ENCODE results near the gene DNAJC15.

The DNAJC15 gene

GRCh38 chr13:42992764-42993122, 30.6 kb upstream of the DNAJC15 start:
- DNase-seq: no peak
- TF ChIP-seq GATA1 (IDR thresholded peaks at IDR 0.05; ENCODE audit: low read depth, low read length) (no peak), POLR2A (IDR thresholded peaks at IDR 0.05; ENCODE audit: low read length) (no peak)

DNA sequence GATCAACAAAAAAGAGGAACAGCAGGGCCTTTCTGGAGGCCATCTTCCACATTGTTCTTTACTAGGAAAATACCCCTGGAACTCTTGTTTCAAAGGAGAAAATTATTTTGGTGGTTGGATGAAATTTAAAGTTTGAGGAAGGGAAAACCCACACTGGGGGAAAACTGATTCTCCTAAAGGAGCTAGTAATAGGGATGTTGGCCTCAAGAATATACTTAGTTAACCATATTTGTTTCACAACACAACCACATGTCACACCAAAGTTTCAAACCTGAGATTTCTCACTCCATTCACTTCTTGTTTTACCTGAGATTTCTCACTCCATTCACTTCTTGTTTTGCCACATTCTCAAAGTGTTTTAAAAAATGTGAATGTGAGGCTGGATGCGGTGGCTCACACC, 28.5 kb upstream of the DNAJC15 start:
- no peak for TF ChIP-seq GATA1 (IDR thresholded peaks at IDR 0.05; ENCODE audit: low read depth, low read length)
- TF ChIP-seq POLR2A (IDR thresholded peaks at IDR 0.05; ENCODE audit: low read length): no peak
- DNase-seq: no peak

- no peak for TF ChIP-seq POLR2A (IDR thresholded peaks at IDR 0.05; ENCODE audit: low read length)
- TF ChIP-seq GATA1 (IDR thresholded peaks at IDR 0.05; ENCODE audit: low read depth, low read length): no peak
- no peak for DNase-seq
These were observed 26.8 kb upstream of the DNAJC15 start for GRCh38 chr13:42996584-42996983.

- no peak for DNase-seq
- TF ChIP-seq POLR2A (IDR thresholded peaks at IDR 0.05; ENCODE audit: low read length): no peak
- TF ChIP-seq GATA1 (IDR thresholded peaks at IDR 0.05; ENCODE audit: low read depth, low read length): no peak
These were observed 26.0 kb upstream of the DNAJC15 start for GRCh38 chr13:42997381-42997780.

DNA sequence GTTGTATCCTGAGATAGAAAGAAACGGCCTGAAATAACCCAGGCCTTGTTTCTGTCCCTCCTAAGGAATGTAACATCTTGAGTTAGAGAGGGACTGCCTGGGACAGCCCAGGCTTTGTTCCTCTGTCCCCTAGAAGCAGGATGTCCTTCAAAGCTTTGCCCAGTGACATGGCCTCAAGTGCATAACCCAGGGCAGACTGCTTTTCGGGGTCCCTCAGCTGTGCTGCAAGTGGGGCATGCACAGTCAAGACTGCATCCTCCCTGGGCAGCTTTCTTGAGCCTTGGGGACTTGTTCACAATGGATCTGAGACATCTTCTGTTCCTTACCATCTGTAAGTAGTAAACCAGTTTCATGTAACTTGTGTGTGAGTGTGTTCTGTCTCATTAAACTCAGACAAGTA, 23.9 kb upstream of the DNAJC15 start:
- DNase-seq: no peak
- TF ChIP-seq GATA1 (IDR thresholded peaks at IDR 0.05; ENCODE audit: low read depth, low read length): no peak
- TF ChIP-seq POLR2A (IDR thresholded peaks at IDR 0.05; ENCODE audit: low read length): no peak

- no peak for DNase-seq
- TF ChIP-seq POLR2A (IDR thresholded peaks at IDR 0.05; ENCODE audit: low read length) (no peak), GATA1 (IDR thresholded peaks at IDR 0.05; ENCODE audit: low read depth, low read length) (no peak)
These were observed 22.7 kb upstream of the DNAJC15 start for GRCh38 chr13:43000676-43001075.

DNA sequence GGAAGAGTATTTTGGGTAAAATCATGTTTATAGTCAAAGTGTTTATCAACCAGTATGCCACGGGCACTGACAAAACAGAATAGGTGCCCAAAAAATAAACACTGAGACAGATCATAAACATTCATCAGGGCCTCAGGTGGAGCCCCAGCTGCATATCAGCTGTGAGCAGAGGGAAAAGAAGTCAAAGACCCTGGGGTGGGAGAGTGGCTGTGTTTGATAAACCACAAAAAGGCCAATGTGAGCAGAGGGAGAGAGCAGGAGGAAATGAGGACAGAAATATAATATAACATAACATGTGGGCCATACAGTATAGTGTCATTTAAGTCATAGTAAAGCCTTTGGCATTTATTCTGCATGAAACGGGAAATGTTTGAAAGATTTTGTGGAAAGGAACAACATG, 21.4 kb upstream of the DNAJC15 start:
- no peak for TF ChIP-seq POLR2A (IDR thresholded peaks at IDR 0.05; ENCODE audit: low read length)
- no peak for TF ChIP-seq GATA1 (IDR thresholded peaks at IDR 0.05; ENCODE audit: low read depth, low read length)
- no peak for DNase-seq

GRCh38 chr13:43003010-43003409, 20.4 kb upstream of the DNAJC15 start:
- TF ChIP-seq POLR2A (IDR thresholded peaks at IDR 0.05; ENCODE audit: low read length) (no peak), GATA1 (IDR thresholded peaks at IDR 0.05; ENCODE audit: low read depth, low read length) (no peak)
- DNase-seq: no peak

DNA sequence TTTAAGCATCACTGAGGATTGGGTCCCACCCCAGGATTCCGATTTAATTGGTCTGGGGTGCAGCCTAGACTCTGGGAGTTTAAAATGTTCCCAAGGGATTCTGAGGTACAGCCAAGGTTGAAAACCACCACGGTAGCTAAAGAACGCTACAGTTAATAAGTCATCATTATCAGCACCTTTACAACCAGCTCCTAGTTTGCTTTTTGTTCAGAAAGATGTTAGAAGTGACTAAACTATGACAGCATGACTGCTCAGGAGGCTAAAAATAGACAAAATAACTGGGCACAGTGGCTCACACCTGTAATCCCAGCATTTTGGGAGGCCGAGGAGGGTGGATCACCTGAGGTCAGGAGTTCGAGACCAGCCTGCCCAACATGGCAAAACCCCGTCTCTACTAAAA, 19.7 kb upstream of the DNAJC15 start:
- TF ChIP-seq GATA1 (IDR thresholded peaks at IDR 0.05; ENCODE audit: low read depth, low read length): no peak
- no peak for TF ChIP-seq POLR2A (IDR thresholded peaks at IDR 0.05; ENCODE audit: low read length)
- DNase-seq: no peak

GRCh38 chr13:43005460-43006236, 17.7 kb upstream of the DNAJC15 start:
- TF ChIP-seq GATA1 (IDR thresholded peaks at IDR 0.05; ENCODE audit: low read depth, low read length) (no peak), POLR2A (IDR thresholded peaks at IDR 0.05; ENCODE audit: low read length) (no peak)
- DNase-seq: no peak

DNA sequence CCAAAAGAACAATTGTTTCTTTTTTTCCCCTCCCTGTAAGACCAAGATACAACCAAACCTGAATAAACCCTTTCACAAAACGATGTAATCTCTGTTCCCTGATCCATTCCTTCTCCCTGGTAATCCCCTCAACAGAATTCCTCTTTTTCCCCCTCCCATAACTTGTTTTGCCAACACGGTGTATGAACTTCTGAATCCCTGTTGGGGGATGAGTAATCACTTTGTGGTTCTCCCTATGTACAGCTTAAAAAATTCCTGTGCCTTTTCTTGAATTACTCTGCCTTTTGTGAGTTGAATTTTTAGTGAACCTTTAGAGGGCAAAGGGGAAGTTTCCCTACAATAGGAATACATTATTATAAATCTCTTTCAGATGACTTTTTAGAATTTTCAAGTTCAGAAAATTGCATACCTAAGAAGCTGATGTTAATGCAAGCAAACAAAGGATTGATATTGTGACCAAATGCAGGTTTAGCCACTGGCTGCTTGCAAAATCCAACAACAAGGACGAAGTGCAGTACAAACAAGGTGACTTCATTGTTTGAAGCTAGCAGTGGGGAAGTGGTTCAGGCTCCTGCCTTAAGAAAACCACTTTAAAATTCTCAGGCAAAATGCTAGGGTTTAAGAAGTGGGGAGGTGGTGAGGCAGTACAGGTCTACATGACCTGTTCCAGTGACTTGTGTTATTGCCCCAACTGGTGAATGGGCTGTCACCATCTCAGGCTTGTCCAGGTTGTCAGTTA, 16.3 kb upstream of the DNAJC15 start:
- no peak for DNase-seq
- no peak for TF ChIP-seq GATA1 (IDR thresholded peaks at IDR 0.05; ENCODE audit: low read depth, low read length)
- TF ChIP-seq POLR2A (IDR thresholded peaks at IDR 0.05; ENCODE audit: low read length): no peak

- DNase-seq: no peak
- no peak for TF ChIP-seq GATA1 (IDR thresholded peaks at IDR 0.05; ENCODE audit: low read depth, low read length)
- TF ChIP-seq POLR2A (IDR thresholded peaks at IDR 0.05; ENCODE audit: low read length): no peak
These were observed 14.8 kb upstream of the DNAJC15 start for GRCh38 chr13:43008596-43008995.

DNA sequence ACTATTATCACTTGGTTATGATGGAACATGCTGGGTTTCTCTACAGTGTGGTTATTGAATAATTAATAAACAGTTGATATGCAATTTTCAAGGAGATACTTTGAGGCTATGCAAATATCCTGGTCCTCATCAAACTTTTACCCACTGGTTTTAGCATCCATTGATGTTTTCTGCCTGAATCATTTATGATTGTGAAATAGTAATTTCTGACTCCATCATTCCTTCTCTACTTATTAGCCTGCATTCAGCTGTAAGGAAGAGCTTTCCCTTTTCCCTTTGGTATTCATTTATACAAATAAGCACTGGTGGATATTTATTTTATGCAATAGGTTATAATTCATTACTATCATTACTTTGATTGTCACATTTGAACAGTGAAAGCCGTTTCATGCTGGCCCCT, 13.9 kb upstream of the DNAJC15 start:
- TF ChIP-seq GATA1 (IDR thresholded peaks at IDR 0.05; ENCODE audit: low read depth, low read length) (no peak), POLR2A (IDR thresholded peaks at IDR 0.05; ENCODE audit: low read length) (no peak)
- no peak for DNase-seq

DNA sequence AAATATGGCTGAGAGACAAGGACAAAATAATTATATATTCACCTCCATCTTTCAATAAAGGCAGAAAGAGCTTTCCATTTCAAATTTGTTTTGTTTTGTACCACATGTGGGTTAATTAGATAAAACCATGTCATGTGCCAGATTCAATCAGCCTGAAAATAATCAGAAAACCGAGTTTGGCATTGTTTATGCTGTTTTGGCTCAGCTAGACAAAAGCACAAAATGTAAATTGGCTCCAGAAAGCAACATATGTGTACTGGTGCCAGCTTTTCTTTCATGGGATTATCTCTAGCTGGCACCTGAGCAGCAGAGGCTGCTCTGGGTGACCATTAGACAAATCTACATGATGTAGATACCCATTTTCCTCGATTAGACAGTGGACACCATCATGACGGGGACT, 9.2 kb upstream of the DNAJC15 start:
- DNase-seq: no peak
- no peak for TF ChIP-seq POLR2A (IDR thresholded peaks at IDR 0.05; ENCODE audit: low read length)
- TF ChIP-seq GATA1 (IDR thresholded peaks at IDR 0.05; ENCODE audit: low read depth, low read length): no peak

- DNase-seq: no peak
- TF ChIP-seq POLR2A (IDR thresholded peaks at IDR 0.05; ENCODE audit: low read length) (no peak), GATA1 (IDR thresholded peaks at IDR 0.05; ENCODE audit: low read depth, low read length) (no peak)
These were observed 7.2 kb upstream of the DNAJC15 start for GRCh38 chr13:43016226-43016625.

Measured in erythroblast (primary cell).